ENCODE data around the gene PRXL2B. TPM values are rescaled to one million over a fixed set of nuclear protein-coding genes. Genes with fewer than 3 reads are reported as not detected.
A peak's percentile ranks its signal among the peaks of the same experiment; 100 is the strongest.
"Not testable (repeated sequence)": the region's sequence is repeated elsewhere in the genome, so short reads cannot be mapped to it uniquely, and the experiment has no call there.

PRXL2B gene
- total and polyA plus RNA-seq, 4 donors: 19.0 to 85.9 (median 52.0) TPM

- Histone ChIP-seq H3K4me3 (ENCODE audit: low read depth, low read length) (no peak overlapping the region), H3K36me3 (ENCODE audit: control insufficient read depth, insufficient read depth, low read length) (no peaks in the 10 kb centered on the region), H3K27me3 (ENCODE audit: control insufficient read depth, insufficient read depth, low read length) (peaks cover 15% of the 10 kb centered on the region), H3K4me1 (ENCODE audit: control insufficient read depth, insufficient read depth, low read length) (peaks cover 88% of the 10 kb centered on the region), H3K9me3 (ENCODE audit: control insufficient read depth, insufficient read depth, low read length) (no peaks in the 10 kb centered on the region), H3K27ac (ENCODE audit: low read depth, low read length) (peak overlapping the region; percentile 63)
- peak in 2 of 6 donors; percentile 85 to 90 for DNase-seq (ENCODE audit: low read depth in 4 of 6, low spot score in 6 of 6)
- WGBS (ENCODE audit: insufficient coverage): 6% methylated on average over 25 of the region's 26 CpGs
Observed at GRCh38 chr1:2543543-2544092, 43.0 kb upstream of the PRXL2B start.

GRCh38 chr1:2544093-2544874 lies 42.3 kb upstream of the PRXL2B start:
- H3K4me3 ChIP-seq (ENCODE audit: low read depth, low read length): no peak overlapping the region
- peaks cover 95% of the 10 kb centered on the region for H3K4me1 ChIP-seq (ENCODE audit: control insufficient read depth, insufficient read depth, low read length)
- no peaks in the 10 kb centered on the region for H3K36me3 ChIP-seq (ENCODE audit: control insufficient read depth, insufficient read depth, low read length)
- H3K27me3 ChIP-seq (ENCODE audit: control insufficient read depth, insufficient read depth, low read length): peaks cover 15% of the 10 kb centered on the region
- H3K27ac ChIP-seq (ENCODE audit: low read depth, low read length): peak overlapping the region; percentile 63
- WGBS (ENCODE audit: insufficient coverage): 29% methylated on average over 26 of the region's 26 CpGs
- peak in 1 of 6 donors; percentile 18 for DNase-seq (ENCODE audit: low read depth in 4 of 6, low spot score in 6 of 6)
- no peaks in the 10 kb centered on the region for H3K9me3 ChIP-seq (ENCODE audit: control insufficient read depth, insufficient read depth, low read length)

GRCh38 chr1:2544875-2545640 lies 41.5 kb upstream of the PRXL2B start:
- Histone ChIP-seq H3K9me3 (ENCODE audit: control insufficient read depth, insufficient read depth, low read length) (no peaks in the 10 kb centered on the region), H3K27me3 (ENCODE audit: control insufficient read depth, insufficient read depth, low read length) (peaks cover 13% of the 10 kb centered on the region), H3K36me3 (ENCODE audit: control insufficient read depth, insufficient read depth, low read length) (no peaks in the 10 kb centered on the region), H3K4me3 (ENCODE audit: low read depth, low read length) (no peak overlapping the region), H3K27ac (ENCODE audit: low read depth, low read length) (peak overlapping the region; percentile 73), H3K4me1 (ENCODE audit: control insufficient read depth, insufficient read depth, low read length) (peaks cover 96% of the 10 kb centered on the region)
- peak in 2 of 6 donors; percentile 65 to 67 for DNase-seq (ENCODE audit: low read depth in 4 of 6, low spot score in 6 of 6)
- 27% methylated on average over 18 of the region's 19 CpGs for WGBS (ENCODE audit: insufficient coverage)

- WGBS (ENCODE audit: insufficient coverage): 3% methylated on average over 32 of the region's 43 CpGs
- Histone ChIP-seq H3K27ac (ENCODE audit: low read depth, low read length) (peak overlapping the region; percentile 73), H3K27me3 (ENCODE audit: control insufficient read depth, insufficient read depth, low read length) (peaks cover 12% of the 10 kb centered on the region), H3K36me3 (ENCODE audit: control insufficient read depth, insufficient read depth, low read length) (no peaks in the 10 kb centered on the region), H3K4me3 (ENCODE audit: low read depth, low read length) (peak overlapping the region; percentile 21), H3K9me3 (ENCODE audit: control insufficient read depth, insufficient read depth, low read length) (no peaks in the 10 kb centered on the region), H3K4me1 (ENCODE audit: control insufficient read depth, insufficient read depth, low read length) (peaks cover 88% of the 10 kb centered on the region)
- peak in 2 of 6 donors; percentile 75 to 85 for DNase-seq (ENCODE audit: low read depth in 4 of 6, low spot score in 6 of 6)
Observed at GRCh38 chr1:2545754-2546514, 40.6 kb upstream of the PRXL2B start.

- Histone ChIP-seq H3K9me3 (ENCODE audit: control insufficient read depth, insufficient read depth, low read length) (no peaks in the 10 kb centered on the region), H3K27me3 (ENCODE audit: control insufficient read depth, insufficient read depth, low read length) (peaks cover 12% of the 10 kb centered on the region), H3K27ac (ENCODE audit: low read depth, low read length) (peak overlapping the region; percentile 95), H3K36me3 (ENCODE audit: control insufficient read depth, insufficient read depth, low read length) (no peaks in the 10 kb centered on the region), H3K4me3 (ENCODE audit: low read depth, low read length) (peak overlapping the region; percentile 21), H3K4me1 (ENCODE audit: control insufficient read depth, insufficient read depth, low read length) (peaks cover 81% of the 10 kb centered on the region)
- WGBS (ENCODE audit: insufficient coverage): 2% methylated on average over 48 of the region's 52 CpGs
- peak in 1 of 6 donors; percentile 66 for DNase-seq (ENCODE audit: low read depth in 4 of 6, low spot score in 6 of 6)
Observed at GRCh38 chr1:2546515-2547209, 39.9 kb upstream of the PRXL2B start.

- H3K27ac ChIP-seq (ENCODE audit: low read depth, low read length): peak overlapping the region; percentile 95
- no peaks in the 10 kb centered on the region for H3K36me3 ChIP-seq (ENCODE audit: control insufficient read depth, insufficient read depth, low read length)
- no peaks in the 10 kb centered on the region for H3K9me3 ChIP-seq (ENCODE audit: control insufficient read depth, insufficient read depth, low read length)
- WGBS (ENCODE audit: insufficient coverage): 16% methylated on average over 24 of the region's 27 CpGs
- peaks cover 73% of the 10 kb centered on the region for H3K4me1 ChIP-seq (ENCODE audit: control insufficient read depth, insufficient read depth, low read length)
- DNase-seq (ENCODE audit: low read depth in 4 of 6, low spot score in 6 of 6): no peak
- H3K4me3 ChIP-seq (ENCODE audit: low read depth, low read length): peak overlapping the region; percentile 18
- peaks cover 12% of the 10 kb centered on the region for H3K27me3 ChIP-seq (ENCODE audit: control insufficient read depth, insufficient read depth, low read length)
Observed at GRCh38 chr1:2547210-2548067, 39.1 kb upstream of the PRXL2B start.

- Histone ChIP-seq H3K36me3 (ENCODE audit: control insufficient read depth, insufficient read depth, low read length) (no peaks in the 10 kb centered on the region), H3K4me1 (ENCODE audit: control insufficient read depth, insufficient read depth, low read length) (peaks cover 66% of the 10 kb centered on the region), H3K27me3 (ENCODE audit: control insufficient read depth, insufficient read depth, low read length) (peaks cover 12% of the 10 kb centered on the region), H3K9me3 (ENCODE audit: control insufficient read depth, insufficient read depth, low read length) (no peaks in the 10 kb centered on the region), H3K4me3 (ENCODE audit: low read depth, low read length) (no peak overlapping the region), H3K27ac (ENCODE audit: low read depth, low read length) (peak overlapping the region; percentile 95)
- peak in 2 of 6 donors; percentile 87 to 90 for DNase-seq (ENCODE audit: low read depth in 4 of 6, low spot score in 6 of 6)
- WGBS (ENCODE audit: insufficient coverage): 22% methylated on average over 17 of the region's 17 CpGs
Observed at GRCh38 chr1:2548068-2548589, 38.4 kb upstream of the PRXL2B start.

- WGBS (ENCODE audit: insufficient coverage): 89% methylated on average over 10 of the region's 28 CpGs
Observed at GRCh38 chr1:2549367-2550029, 37.1 kb upstream of the PRXL2B start.

More at GRCh38 chr1:2549367-2550029, 37.1 kb upstream of the PRXL2B start:
- not testable (repeated sequence) for H3K36me3 ChIP-seq (ENCODE audit: control insufficient read depth, insufficient read depth, low read length); DNase-seq (ENCODE audit: low read depth in 4 of 6, low spot score in 6 of 6); H3K4me3 ChIP-seq (ENCODE audit: low read depth, low read length); H3K9me3 ChIP-seq (ENCODE audit: control insufficient read depth, insufficient read depth, low read length)
- peak overlapping the region; percentile 95 for H3K27ac ChIP-seq (ENCODE audit: low read depth, low read length)
- H3K4me1 ChIP-seq (ENCODE audit: control insufficient read depth, insufficient read depth, low read length): peaks cover 58% of the 10 kb centered on the region
- peaks cover 12% of the 10 kb centered on the region for H3K27me3 ChIP-seq (ENCODE audit: control insufficient read depth, insufficient read depth, low read length)

All from spinal cord (tissue), 10 donors.